ENCODE results near the gene GPR63.

The GPR63 gene

GRCh38 chr6:96816301-96816817 is 20.9 kb downstream of the GPR63 start:
- no peak for DNase-seq

- no peak for DNase-seq
Measured at GRCh38 chr6:96814625-96815024, 22.7 kb downstream of the GPR63 start.

- DNase-seq = no peak
Measured at GRCh38 chr6:96812077-96812703, 25.1 kb downstream of the GPR63 start.

- DNase-seq = no peak
Measured at GRCh38 chr6:96811670-96812069, 25.6 kb downstream of the GPR63 start.

- DNase-seq = no peak
Measured at GRCh38 chr6:96811136-96811535, 26.1 kb downstream of the GPR63 start.

GRCh38 chr6:96809119-96809518 is 28.2 kb downstream of the GPR63 start:
- DNase-seq = no peak

- no peak for DNase-seq
Measured at GRCh38 chr6:96803106-96803481, 34.2 kb downstream of the GPR63 start.

GRCh38 chr6:96795481-96795880 is 41.8 kb downstream of the GPR63 start:
- no peak for DNase-seq

GRCh38 chr6:96794980-96795379 is 42.3 kb downstream of the GPR63 start:
- DNase-seq = no peak

GRCh38 chr6:96792561-96793190 is 44.6 kb downstream of the GPR63 start:
- no peak for DNase-seq

GRCh38 chr6:96789871-96790270 is 47.4 kb downstream of the GPR63 start:
- no peak for DNase-seq

GRCh38 chr6:96787846-96788580 is 49.3 kb downstream of the GPR63 start:
- DNase-seq = no peak

- DNase-seq = no peak
Measured at GRCh38 chr6:96786336-96786735, 50.9 kb downstream of the GPR63 start.

- no peak for DNase-seq
Measured at GRCh38 chr6:96784650-96785049, 52.6 kb downstream of the GPR63 start.

- DNase-seq = no peak
Measured at GRCh38 chr6:96783307-96783706, 54.0 kb downstream of the GPR63 start.

GRCh38 chr6:96781557-96781956 is 55.7 kb downstream of the GPR63 start:
- no peak for DNase-seq

GRCh38 chr6:96777113-96777512 is 60.2 kb downstream of the GPR63 start:
- no peak for DNase-seq

GRCh38 chr6:96775727-96776400 is 61.4 kb downstream of the GPR63 start:
- no peak for DNase-seq

- no peak for DNase-seq
Measured at GRCh38 chr6:96766769-96767168, 70.5 kb downstream of the GPR63 start.

GRCh38 chr6:96762599-96762998 is 74.7 kb downstream of the GPR63 start:
- DNase-seq = no peak

GRCh38 chr6:96761794-96762193 is 75.5 kb downstream of the GPR63 start:
- no peak for DNase-seq

GRCh38 chr6:96760153-96760687 is 77.1 kb downstream of the GPR63 start:
- no peak for DNase-seq

GRCh38 chr6:96755096-96755495 is 82.2 kb downstream of the GPR63 start:
- DNase-seq = no peak
